Measurements from ENCODE around the gene MAGEA8. TPM values are rescaled to one million over a fixed set of nuclear protein-coding genes. Genes with fewer than 3 reads are reported as not detected.
"Not testable (repeated sequence)": the region's sequence is repeated elsewhere in the genome, so short reads cannot be mapped to it uniquely, and the experiment has no call there.

MAGEA8 gene
- total and polyA plus RNA-seq, 2 experiments from 2014 or later: not detected

GRCh38 chrX:149916745-149917392 lies 35.9 kb downstream of the MAGEA8 start:
- Histone ChIP-seq H3K4me1 (ENCODE audit: insufficient read depth) (no peaks in the 10 kb centered on the region), H4K20me1 (ENCODE audit: insufficient read depth, poor library complexity, severe bottlenecking) (no peaks in the 10 kb centered on the region), H2AFZ (no peak overlapping the region), H3K27ac (no peak overlapping the region), H3K9me2 (replicated peaks; ENCODE audit: insufficient read depth) (no peaks in the 10 kb centered on the region), H3K9me3 (ENCODE audit: low read depth) (no peaks in the 10 kb centered on the region), H3K79me2 (no peaks in the 10 kb centered on the region), H3K4me3 (no peak overlapping the region), H3K4me2 (no peak overlapping the region), H3K36me3 (replicated peaks; ENCODE audit: insufficient read depth, low read depth) (no peaks in the 10 kb centered on the region), H3K27me3 (no peaks in the 10 kb centered on the region)
- DNase-seq (ENCODE audit: low spot score): no peak
- WGBS (ENCODE audit: low lambda C conversion rate, missing lambda C conversion rate): 81% methylated on average over 3 of the region's 3 CpGs
- TF ChIP-seq EZH2phosphoT487 (IDR thresholded peaks at IDR 0.05; ENCODE audit: low read depth, severe bottlenecking, unreplicated experiment): no peak
- no peak for TF ChIP-seq EZH2 (IDR thresholded peaks at IDR 0.05; ENCODE audit: borderline replicate concordance)
- TF ChIP-seq, protein P1, sequence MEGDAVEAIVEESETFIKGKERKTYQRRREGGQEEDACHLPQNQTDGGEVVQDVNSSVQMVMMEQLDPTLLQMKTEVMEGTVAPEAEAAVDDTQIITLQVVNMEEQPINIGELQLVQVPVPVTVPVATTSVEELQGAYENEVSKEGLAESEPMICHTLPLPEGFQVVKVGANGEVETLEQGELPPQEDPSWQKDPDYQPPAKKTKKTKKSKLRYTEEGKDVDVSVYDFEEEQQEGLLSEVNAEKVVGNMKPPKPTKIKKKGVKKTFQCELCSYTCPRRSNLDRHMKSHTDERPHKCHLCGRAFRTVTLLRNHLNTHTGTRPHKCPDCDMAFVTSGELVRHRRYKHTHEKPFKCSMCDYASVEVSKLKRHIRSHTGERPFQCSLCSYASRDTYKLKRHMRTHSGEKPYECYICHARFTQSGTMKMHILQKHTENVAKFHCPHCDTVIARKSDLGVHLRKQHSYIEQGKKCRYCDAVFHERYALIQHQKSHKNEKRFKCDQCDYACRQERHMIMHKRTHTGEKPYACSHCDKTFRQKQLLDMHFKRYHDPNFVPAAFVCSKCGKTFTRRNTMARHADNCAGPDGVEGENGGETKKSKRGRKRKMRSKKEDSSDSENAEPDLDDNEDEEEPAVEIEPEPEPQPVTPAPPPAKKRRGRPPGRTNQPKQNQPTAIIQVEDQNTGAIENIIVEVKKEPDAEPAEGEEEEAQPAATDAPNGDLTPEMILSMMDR (IDR thresholded peaks at IDR 0.05; ENCODE audit: poor library complexity): no peak

DNA sequence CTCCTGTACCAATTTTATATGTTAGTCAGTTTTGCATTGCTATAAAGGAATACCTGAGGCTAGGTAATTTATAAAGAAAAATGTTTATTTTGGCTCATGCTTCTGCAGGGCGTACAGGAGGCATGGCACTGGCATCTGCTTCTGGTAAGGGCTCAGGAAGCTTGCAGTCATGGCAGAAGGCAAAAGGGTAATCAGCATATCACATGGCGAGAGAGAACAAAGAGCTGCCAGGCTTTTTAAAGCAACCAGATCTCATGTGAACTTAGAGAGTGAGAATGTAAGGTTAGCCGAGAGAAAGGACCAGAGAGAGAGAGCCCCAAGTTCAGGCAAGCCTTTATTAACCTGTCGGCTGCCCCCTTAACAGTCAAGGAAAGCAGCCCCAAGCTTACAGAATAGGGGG lies 42.9 kb downstream of the MAGEA8 start:
- not testable (repeated sequence) for H3K36me3 ChIP-seq (replicated peaks; ENCODE audit: insufficient read depth, low read depth); H3K27me3 ChIP-seq; DNase-seq (ENCODE audit: low spot score); H3K79me2 ChIP-seq; H3K27ac ChIP-seq; H3K4me1 ChIP-seq (ENCODE audit: insufficient read depth); H3K9me2 ChIP-seq (replicated peaks; ENCODE audit: insufficient read depth); H3K4me2 ChIP-seq; H3K9me3 ChIP-seq (ENCODE audit: low read depth); H2AFZ ChIP-seq; H3K4me3 ChIP-seq; H4K20me1 ChIP-seq (ENCODE audit: insufficient read depth, poor library complexity, severe bottlenecking)
- no CpG with 5 or more reads among the region's 4 CpGs for WGBS (ENCODE audit: low lambda C conversion rate, missing lambda C conversion rate)

DNA sequence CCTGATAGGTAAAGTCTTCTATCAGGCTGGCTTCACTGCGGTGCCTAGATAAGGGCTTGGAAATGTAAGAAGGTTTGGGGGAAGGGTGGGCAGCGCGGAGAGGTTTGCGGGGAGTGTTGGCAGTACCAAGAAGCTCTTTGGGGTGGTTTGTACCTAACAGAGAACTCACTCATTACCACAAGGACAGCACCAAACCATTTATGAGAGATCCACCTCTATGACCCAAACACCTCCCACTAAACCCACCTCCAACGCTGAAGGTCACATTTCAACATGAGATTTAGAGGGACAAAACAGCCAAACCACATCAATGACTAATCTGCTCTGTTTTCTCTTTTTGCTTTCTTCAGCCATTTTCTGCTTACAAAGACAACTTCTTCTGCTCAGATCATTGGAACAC lies 43.5 kb downstream of the MAGEA8 start:
- not testable (repeated sequence) for DNase-seq (ENCODE audit: low spot score); H3K27me3 ChIP-seq

DNA sequence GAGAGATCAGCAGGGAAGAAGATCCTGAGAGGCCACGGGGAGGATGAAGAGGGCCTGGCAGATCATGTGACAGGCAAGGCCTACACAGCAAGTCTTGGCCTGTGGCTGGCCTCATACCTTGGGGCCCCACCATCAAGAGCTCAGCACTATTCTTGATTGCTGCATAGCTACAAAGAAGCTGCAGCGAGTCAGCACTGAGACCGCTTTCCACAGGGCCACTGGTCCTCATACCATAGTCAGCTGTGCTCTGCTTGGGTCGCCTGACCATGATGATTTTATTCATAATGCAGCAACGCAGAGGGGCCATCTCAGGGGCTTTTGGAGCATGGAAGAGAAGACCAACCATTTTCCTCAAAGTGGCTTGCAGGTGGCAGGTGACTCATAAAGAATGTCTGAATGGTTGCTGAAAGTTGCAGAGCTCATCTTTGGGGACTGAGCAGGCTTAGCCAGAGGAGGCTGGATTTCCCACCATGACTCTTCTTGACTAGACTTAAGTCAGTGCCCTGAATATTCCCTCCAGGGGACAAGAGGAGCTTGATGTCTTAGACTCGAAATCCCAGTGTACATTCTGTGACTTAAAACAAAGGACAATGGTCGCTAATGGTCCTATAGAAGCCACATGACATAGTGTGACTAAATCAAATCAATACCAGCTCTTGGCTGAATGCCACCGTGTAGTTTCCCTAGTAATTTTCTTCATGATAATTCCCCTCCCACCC lies 46.4 kb downstream of the MAGEA8 start:
- not testable (repeated sequence) for H3K27ac ChIP-seq; H3K9me2 ChIP-seq (replicated peaks; ENCODE audit: insufficient read depth); H3K27me3 ChIP-seq; H3K4me1 ChIP-seq (ENCODE audit: insufficient read depth); H4K20me1 ChIP-seq (ENCODE audit: insufficient read depth, poor library complexity, severe bottlenecking); DNase-seq (ENCODE audit: low spot score); H3K36me3 ChIP-seq (replicated peaks; ENCODE audit: insufficient read depth, low read depth); H3K4me2 ChIP-seq; H3K79me2 ChIP-seq; H3K9me3 ChIP-seq (ENCODE audit: low read depth); H2AFZ ChIP-seq; H3K4me3 ChIP-seq
- no CpG with 5 or more reads among the region's 8 CpGs for WGBS (ENCODE audit: low lambda C conversion rate, missing lambda C conversion rate)

More for the DNA sequence above, 43.5 kb downstream of the MAGEA8 start:
- H3K9me3 ChIP-seq (ENCODE audit: low read depth); H4K20me1 ChIP-seq (ENCODE audit: insufficient read depth, poor library complexity, severe bottlenecking); H3K27ac ChIP-seq; H3K36me3 ChIP-seq (replicated peaks; ENCODE audit: insufficient read depth, low read depth); H3K79me2 ChIP-seq; H3K4me3 ChIP-seq; H3K9me2 ChIP-seq (replicated peaks; ENCODE audit: insufficient read depth); H3K4me2 ChIP-seq; H3K4me1 ChIP-seq (ENCODE audit: insufficient read depth); H2AFZ ChIP-seq: not testable (repeated sequence)
- no CpG with 5 or more reads among the region's 5 CpGs for WGBS (ENCODE audit: low lambda C conversion rate, missing lambda C conversion rate)

GRCh38 chrX:149927964-149928258 lies 46.9 kb downstream of the MAGEA8 start:
- no CpG with 5 or more reads among the region's 1 CpG for WGBS (ENCODE audit: low lambda C conversion rate, missing lambda C conversion rate)
- H3K27ac ChIP-seq; H3K4me3 ChIP-seq; H3K9me3 ChIP-seq (ENCODE audit: low read depth); H4K20me1 ChIP-seq (ENCODE audit: insufficient read depth, poor library complexity, severe bottlenecking); H3K36me3 ChIP-seq (replicated peaks; ENCODE audit: insufficient read depth, low read depth); H3K79me2 ChIP-seq; H3K4me2 ChIP-seq; H2AFZ ChIP-seq; H3K4me1 ChIP-seq (ENCODE audit: insufficient read depth); H3K27me3 ChIP-seq; H3K9me2 ChIP-seq (replicated peaks; ENCODE audit: insufficient read depth); DNase-seq (ENCODE audit: low spot score): not testable (repeated sequence)

GRCh38 chrX:149928635-149929034 lies 47.7 kb downstream of the MAGEA8 start:
- H3K4me2 ChIP-seq; H3K27ac ChIP-seq; H3K4me3 ChIP-seq; H3K27me3 ChIP-seq; H3K4me1 ChIP-seq (ENCODE audit: insufficient read depth); DNase-seq (ENCODE audit: low spot score); H3K36me3 ChIP-seq (replicated peaks; ENCODE audit: insufficient read depth, low read depth); H2AFZ ChIP-seq; H3K9me2 ChIP-seq (replicated peaks; ENCODE audit: insufficient read depth); H3K9me3 ChIP-seq (ENCODE audit: low read depth); H4K20me1 ChIP-seq (ENCODE audit: insufficient read depth, poor library complexity, severe bottlenecking); H3K79me2 ChIP-seq: not testable (repeated sequence)
- 67% methylated on average over 1 of the region's 1 CpG for WGBS (ENCODE audit: low lambda C conversion rate, missing lambda C conversion rate)

DNA sequence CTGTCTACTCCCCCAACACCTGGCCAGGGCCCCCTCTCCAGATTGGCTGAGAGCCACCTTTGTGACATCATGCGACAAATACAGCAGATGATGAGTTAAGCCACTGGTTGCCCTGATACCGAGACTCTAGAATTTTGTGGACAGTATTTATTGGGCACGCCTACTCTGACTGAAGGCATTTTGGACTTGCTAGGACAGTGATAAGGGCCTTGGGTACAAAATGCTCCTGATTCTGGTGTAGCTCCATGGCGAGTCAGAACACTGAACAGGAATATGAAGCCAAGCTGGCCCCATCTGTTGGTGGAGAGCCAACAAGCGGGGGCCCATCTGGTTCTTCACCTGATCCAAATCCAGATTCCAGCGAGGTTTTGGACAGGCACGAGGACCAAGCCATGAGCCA lies 48.4 kb downstream of the MAGEA8 start, which contains the start of gene HSFX4:
TSS of gene HSFX4 (plus strand) at position 174 of the 400 bp plus-strand sequence. CDS start at position 246, 72 bp downstream.
- H2AFZ ChIP-seq; DNase-seq (ENCODE audit: low spot score); H3K9me2 ChIP-seq (replicated peaks; ENCODE audit: insufficient read depth); H3K36me3 ChIP-seq (replicated peaks; ENCODE audit: insufficient read depth, low read depth); H4K20me1 ChIP-seq (ENCODE audit: insufficient read depth, poor library complexity, severe bottlenecking); H3K79me2 ChIP-seq; H3K4me1 ChIP-seq (ENCODE audit: insufficient read depth); H3K27me3 ChIP-seq; H3K4me3 ChIP-seq; H3K9me3 ChIP-seq (ENCODE audit: low read depth); H3K27ac ChIP-seq; H3K4me2 ChIP-seq: not testable (repeated sequence)
- WGBS (ENCODE audit: low lambda C conversion rate, missing lambda C conversion rate): 83% methylated on average over 3 of the region's 7 CpGs

- H3K27ac ChIP-seq; H3K4me3 ChIP-seq; H2AFZ ChIP-seq; H3K36me3 ChIP-seq (replicated peaks; ENCODE audit: insufficient read depth, low read depth); H3K27me3 ChIP-seq; DNase-seq (ENCODE audit: low spot score); H3K79me2 ChIP-seq; H3K4me1 ChIP-seq (ENCODE audit: insufficient read depth); H4K20me1 ChIP-seq (ENCODE audit: insufficient read depth, poor library complexity, severe bottlenecking); H3K9me3 ChIP-seq (ENCODE audit: low read depth); H3K4me2 ChIP-seq; H3K9me2 ChIP-seq (replicated peaks; ENCODE audit: insufficient read depth): not testable (repeated sequence)
- 76% methylated on average over 2 of the region's 4 CpGs for WGBS (ENCODE audit: low lambda C conversion rate, missing lambda C conversion rate)
Measured at GRCh38 chrX:149931355-149931754, 50.4 kb downstream of the MAGEA8 start.

Data from hepatocyte (in vitro differentiated cells).